HL-60 (cell line): ENCODE results near the gene USP19.

Source experiments
- DNase-seq, 2 experiments: peaks; one replicate each; pipeline ENCODE4 v3.0.0-alpha.2; 2010 to 2020; ENCODE audit warnings: low read depth in 1 of 2, low spot score in 1 of 2
- H3K27ac ChIP-seq: fragments of 250-450 bp; sonication (Bioruptor Pico); replicated peaks from 2 replicates; pipeline ENCODE4 v1.5.1; 2020; ENCODE audit warnings: mild to moderate bottlenecking, moderate library complexity
- H3K27me3 ChIP-seq: fragments of 250-450 bp; sonication (Bioruptor Pico); 2 replicates; pipeline ENCODE4 v1.5.1; 2021; ENCODE audit warnings: mild to moderate bottlenecking, moderate library complexity; ENCODE audit not compliant: insufficient read depth, poor library complexity, severe bottlenecking
- H3K4me3 ChIP-seq: replicated peaks from 2 replicates; pipeline ENCODE4 v1.5.1; 2011; ENCODE audit warnings: mild to moderate bottlenecking, control low read depth, low read length; ENCODE audit not compliant: insufficient read depth
- GABPA ChIP-seq: IDR thresholded peaks from 2 replicates; pipeline ENCODE4 v1.6.1; 2012; ENCODE audit warnings: low read depth
- POLR2AphosphoS5 ChIP-seq: IDR thresholded peaks from 2 replicates; pipeline ENCODE4 v1.6.1; 2012; ENCODE audit warnings: low read depth
- SPI1 ChIP-seq: IDR thresholded peaks from 2 replicates; pipeline ENCODE4 v1.6.1; 2012; ENCODE audit warnings: low read depth, mild to moderate bottlenecking, borderline replicate concordance
- TF ChIP-seq, protein P1 (sequence below): IDR thresholded peaks from one replicate; pipeline ENCODE4 v1.5.1; 2011; ENCODE audit warnings: low read length, control low read depth, inconsistent platforms; ENCODE audit not compliant: insufficient read depth
- TF ChIP-seq, protein P2 (sequence below): IDR thresholded peaks from 2 replicates; pipeline ENCODE4 v1.6.1; 2012; ENCODE audit warnings: low read depth; ENCODE audit not compliant: insufficient replicate concordance

Gene USP19

DNA sequence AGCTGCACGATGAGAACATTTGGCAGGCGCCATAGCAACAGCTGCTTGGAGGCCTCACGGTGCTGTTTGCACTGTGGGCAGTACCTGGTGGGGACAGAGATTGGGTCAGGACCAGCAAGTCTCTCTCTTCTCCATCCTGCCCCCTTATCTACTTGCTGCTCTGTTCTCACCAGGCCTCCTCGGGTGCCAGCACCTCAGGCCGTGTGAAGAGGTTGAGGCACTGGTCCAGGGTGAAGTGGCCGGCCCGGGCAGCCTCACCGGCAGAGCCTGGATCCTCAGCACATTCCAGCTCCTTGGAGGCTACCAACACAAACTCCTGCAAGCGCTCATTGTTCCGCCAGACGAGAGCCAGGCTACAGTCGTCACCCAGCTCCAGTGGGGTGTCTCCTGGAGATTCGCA is 9.8 kb downstream of the USP19 start:
- Histone ChIP-seq H3K27ac (no peak overlapping the region), H3K27me3 (no peaks in the 10 kb centered on the region), H3K4me3 (no peak overlapping the region)
- TF ChIP-seq GABPA = no peak
- no peak for TF ChIP-seq POLR2AphosphoS5
- TF ChIP-seq SPI1 = no peak
- TF ChIP-seq, protein P1, sequence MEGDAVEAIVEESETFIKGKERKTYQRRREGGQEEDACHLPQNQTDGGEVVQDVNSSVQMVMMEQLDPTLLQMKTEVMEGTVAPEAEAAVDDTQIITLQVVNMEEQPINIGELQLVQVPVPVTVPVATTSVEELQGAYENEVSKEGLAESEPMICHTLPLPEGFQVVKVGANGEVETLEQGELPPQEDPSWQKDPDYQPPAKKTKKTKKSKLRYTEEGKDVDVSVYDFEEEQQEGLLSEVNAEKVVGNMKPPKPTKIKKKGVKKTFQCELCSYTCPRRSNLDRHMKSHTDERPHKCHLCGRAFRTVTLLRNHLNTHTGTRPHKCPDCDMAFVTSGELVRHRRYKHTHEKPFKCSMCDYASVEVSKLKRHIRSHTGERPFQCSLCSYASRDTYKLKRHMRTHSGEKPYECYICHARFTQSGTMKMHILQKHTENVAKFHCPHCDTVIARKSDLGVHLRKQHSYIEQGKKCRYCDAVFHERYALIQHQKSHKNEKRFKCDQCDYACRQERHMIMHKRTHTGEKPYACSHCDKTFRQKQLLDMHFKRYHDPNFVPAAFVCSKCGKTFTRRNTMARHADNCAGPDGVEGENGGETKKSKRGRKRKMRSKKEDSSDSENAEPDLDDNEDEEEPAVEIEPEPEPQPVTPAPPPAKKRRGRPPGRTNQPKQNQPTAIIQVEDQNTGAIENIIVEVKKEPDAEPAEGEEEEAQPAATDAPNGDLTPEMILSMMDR = no peak
- no peak for DNase-seq

DNA sequence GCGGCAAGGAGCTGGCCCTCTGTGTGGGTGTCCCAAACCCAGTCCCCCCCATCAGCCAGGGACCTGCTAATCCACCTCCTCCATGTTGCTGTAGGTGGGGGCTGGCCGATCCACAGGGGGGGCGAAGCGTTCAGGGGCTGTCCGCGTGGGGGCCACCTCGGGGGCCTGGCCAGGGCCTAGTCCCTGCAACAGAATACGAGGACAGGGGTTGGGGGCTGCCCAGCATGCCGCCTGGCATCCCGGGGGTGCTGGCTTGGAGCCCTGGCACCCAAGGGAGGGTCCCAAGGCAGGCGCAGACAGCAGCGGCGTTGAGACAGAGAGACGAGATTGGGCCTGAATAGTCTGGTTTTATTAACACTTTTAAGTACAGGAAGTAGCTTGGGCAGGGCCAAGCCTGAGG is 12.3 kb downstream of the USP19 start:
- no peak overlapping the region for H3K27ac ChIP-seq

DNA sequence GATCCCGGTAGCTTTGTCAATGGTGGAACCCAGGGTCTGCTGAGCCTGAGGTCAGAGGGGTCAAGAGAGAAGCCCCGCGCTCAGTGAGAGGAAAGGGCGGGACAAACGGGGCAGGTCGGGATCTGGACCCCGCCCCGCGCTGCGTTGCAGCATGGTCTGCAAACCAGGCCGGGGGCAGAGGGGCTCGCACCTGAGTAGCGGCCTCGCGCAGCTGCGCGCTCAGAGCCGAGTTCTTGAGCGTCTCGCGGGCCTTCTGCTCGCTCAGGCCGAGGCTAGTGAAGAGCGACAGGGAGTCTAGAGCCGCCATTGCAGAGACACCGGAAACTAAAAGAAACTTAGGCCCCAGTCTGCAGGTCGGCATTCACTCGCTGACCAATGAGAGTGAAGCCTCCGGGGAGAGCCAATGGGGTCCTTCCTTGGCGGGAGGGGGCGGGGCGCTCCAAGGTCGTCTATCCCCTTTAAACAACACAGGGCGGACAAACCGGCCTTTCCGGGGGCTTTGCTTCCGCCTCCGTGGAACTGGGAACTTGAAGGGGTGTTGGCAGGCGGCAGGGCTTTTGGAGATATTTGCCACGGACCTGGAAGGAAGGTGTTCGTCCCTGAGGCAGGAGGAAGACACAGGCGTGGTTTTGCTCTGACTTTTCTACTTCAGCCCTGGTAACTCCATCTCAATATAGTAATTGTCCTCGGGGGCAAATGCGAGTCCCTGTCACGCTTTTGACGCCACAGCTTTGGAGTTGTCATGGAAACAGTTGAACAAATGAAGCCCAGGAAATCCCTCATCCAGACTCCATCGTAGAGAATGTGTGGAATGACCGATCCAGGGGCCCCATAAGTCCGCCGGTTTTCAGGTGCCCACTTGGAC is 16.0 kb downstream of the USP19 start, which contains the start of gene QARS1:
Gene QARS1 (minus strand): TSS at position 331 of the 865 bp plus-strand sequence. CDS start 24 bp downstream, at position 307.
- TF ChIP-seq, protein P1 = no peak
- TF ChIP-seq, protein P2, sequence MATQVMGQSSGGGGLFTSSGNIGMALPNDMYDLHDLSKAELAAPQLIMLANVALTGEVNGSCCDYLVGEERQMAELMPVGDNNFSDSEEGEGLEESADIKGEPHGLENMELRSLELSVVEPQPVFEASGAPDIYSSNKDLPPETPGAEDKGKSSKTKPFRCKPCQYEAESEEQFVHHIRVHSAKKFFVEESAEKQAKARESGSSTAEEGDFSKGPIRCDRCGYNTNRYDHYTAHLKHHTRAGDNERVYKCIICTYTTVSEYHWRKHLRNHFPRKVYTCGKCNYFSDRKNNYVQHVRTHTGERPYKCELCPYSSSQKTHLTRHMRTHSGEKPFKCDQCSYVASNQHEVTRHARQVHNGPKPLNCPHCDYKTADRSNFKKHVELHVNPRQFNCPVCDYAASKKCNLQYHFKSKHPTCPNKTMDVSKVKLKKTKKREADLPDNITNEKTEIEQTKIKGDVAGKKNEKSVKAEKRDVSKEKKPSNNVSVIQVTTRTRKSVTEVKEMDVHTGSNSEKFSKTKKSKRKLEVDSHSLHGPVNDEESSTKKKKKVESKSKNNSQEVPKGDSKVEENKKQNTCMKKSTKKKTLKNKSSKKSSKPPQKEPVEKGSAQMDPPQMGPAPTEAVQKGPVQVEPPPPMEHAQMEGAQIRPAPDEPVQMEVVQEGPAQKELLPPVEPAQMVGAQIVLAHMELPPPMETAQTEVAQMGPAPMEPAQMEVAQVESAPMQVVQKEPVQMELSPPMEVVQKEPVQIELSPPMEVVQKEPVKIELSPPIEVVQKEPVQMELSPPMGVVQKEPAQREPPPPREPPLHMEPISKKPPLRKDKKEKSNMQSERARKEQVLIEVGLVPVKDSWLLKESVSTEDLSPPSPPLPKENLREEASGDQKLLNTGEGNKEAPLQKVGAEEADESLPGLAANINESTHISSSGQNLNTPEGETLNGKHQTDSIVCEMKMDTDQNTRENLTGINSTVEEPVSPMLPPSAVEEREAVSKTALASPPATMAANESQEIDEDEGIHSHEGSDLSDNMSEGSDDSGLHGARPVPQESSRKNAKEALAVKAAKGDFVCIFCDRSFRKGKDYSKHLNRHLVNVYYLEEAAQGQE = peak; percentile 75
- TF ChIP-seq GABPA (peak; percentile 75), SPI1 (no peak), POLR2AphosphoS5 (peak; percentile 76)
- Histone ChIP-seq H3K4me3 (peak within 1 kb of the TSS; percentile 85), H3K27ac (peak within 1 kb of the TSS; percentile 92), H3K27me3 (no peaks in the 10 kb centered on the region)
- peak; percentile 86 to 95 for DNase-seq

More for the DNA sequence above, 12.3 kb downstream of the USP19 start:
- no peaks in the 10 kb centered on the region for H3K27me3 ChIP-seq
- H3K4me3 ChIP-seq = no peak overlapping the region
- DNase-seq = no peak
- TF ChIP-seq GABPA = no peak

DNA sequence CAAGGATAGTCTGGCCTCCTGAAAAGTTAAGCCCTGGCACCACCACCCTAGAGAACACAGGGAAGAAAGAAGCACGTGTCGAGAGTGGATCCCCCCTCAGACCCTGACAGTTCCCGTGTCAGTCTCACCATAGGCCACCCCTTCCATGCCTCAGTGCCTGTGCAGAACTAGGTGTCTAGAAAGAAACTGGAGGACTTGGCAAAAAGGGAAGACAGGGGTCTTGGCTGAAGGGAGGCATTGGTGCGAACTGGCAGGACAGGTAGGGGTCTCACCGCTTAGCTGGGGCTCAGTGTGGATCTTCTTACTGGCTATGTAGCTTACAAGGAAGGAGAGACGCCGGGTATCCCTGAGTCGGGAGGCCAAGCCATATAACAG is 16.6 kb downstream of the USP19 start:
- TF ChIP-seq SPI1 (no peak), POLR2AphosphoS5 (no peak), GABPA (no peak)
- TF ChIP-seq, protein P2 = no peak
- TF ChIP-seq, protein P1 = no peak
- H3K27ac ChIP-seq = peak overlapping the region; percentile 92
- peak overlapping the region; percentile 85 for H3K4me3 ChIP-seq
- no peaks in the 10 kb centered on the region for H3K27me3 ChIP-seq
- DNase-seq = no peak
